Psoas muscle (tissue), 8 donors: Measurements from ENCODE around the gene INSR. TPM values are rescaled to one million over a fixed set of nuclear protein-coding genes. Genes with fewer than 3 reads are reported as not detected.

ENCODE experiments used
- ATAC-seq, 4 donors: fragments of 200-7000 bp; cut with Tn5 transposase; one replicate each; pipeline ENCODE4 v1.9.1; 2020; ENCODE audit warnings: moderate library complexity in 3 of 4, mild to moderate bottlenecking in 2 of 4
- DNase-seq, 2 donors: peaks; one replicate each; pipeline ENCODE4 v3.0.0-alpha.2; 2020
- H3K27ac ChIP-seq: fragments of 200-600 bp; one replicate; pipeline ENCODE4 v1.8.0; 2022
- H3K27me3 ChIP-seq, 3 donors: fragments of 200-600 bp in 1 of 3; one replicate each; pipeline versions ENCODE4 v1.6.1 to v1.8.0; 2013 to 2022; ENCODE audit warnings: low read length in 2 of 3, mild to moderate bottlenecking in 2 of 3, moderate library complexity in 1 of 3; ENCODE audit not compliant: insufficient read depth in 3 of 3
- H3K36me3 ChIP-seq, 2 donors: fragments of 200-600 bp in 1 of 2; one replicate each; pipeline versions ENCODE4 v1.6.1 to v1.8.0; 2013 to 2022; ENCODE audit warnings: low read depth in 1 of 2, mild to moderate bottlenecking in 1 of 2, moderate library complexity in 1 of 2; ENCODE audit not compliant: insufficient read depth in 1 of 2
- H3K4me1 ChIP-seq: fragments of 200-600 bp; one replicate; pipeline ENCODE4 v1.8.0; 2022
- H3K4me3 ChIP-seq: fragments of 200-600 bp; one replicate; pipeline ENCODE4 v1.8.0; 2022; ENCODE audit warnings: mild to moderate bottlenecking
- H3K9me3 ChIP-seq: fragments of 200-600 bp; one replicate; pipeline ENCODE4 v1.8.0; 2022
- WGBS, 3 donors: extraction: QIAGEN DNeasy Blood & Tissue Kit; methylation state at CpG; one replicate each; pipeline versions ENCODE4 v1.1.6 to v1.1.7; 2013; 5-methylcytosine and 5-hydroxymethylcytosine counted together
- intact Hi-C, 2 donors: fragments of 100-400 bp; cut with DNase I; formaldehyde crosslinking; loops; one replicate each; pipeline versions ENCODE4 v1.11.0 to v1.14.2; 2022
- polyA plus RNA-seq, 3 donors: library from polyadenylated mRNA; stranded (reverse); fragments of 200-250 nt; gene quantifications; one replicate each; pipeline ENCODE4 v1.2.3, GENCODE V29; 2013
- total RNA-seq, 4 donors: library from RNA; stranded (reverse); fragmentation: NEBNext Ultra II Directional in 2 of 4; extraction: Animal tissue kit (Norgen Biotek cat#: 25700) in 2 of 4; gene quantifications; one replicate each; pipeline versions ENCODE4 v1.2.1 to v1.2.4, GENCODE V29; 2021 to 2023
- TF ChIP-seq, protein P1 (sequence below): fragments of 200-600 bp; IDR thresholded peaks from one replicate; pipeline ENCODE4 v1.8.0; 2022; ENCODE audit warnings: antibody characterized with exemption
- donor health status: healthy with polysubstance abuse.
- donor health status: DM: no; HTN: no; CAD: no; lungs with moderate emphysema.
- donor health status: Bipolar disorder and iron deficiency.
- donor health status: healthy.
- donor health status: DM: yes; HTN: yes; CAD: no.
- donor health status: DM: no; HTN: no; CAD: no.
- donor health status: DM: no; HTN: no; CAD: no.
- donor health status: DM: yes; HTN: yes; CAD: no.

The INSR gene
- total and polyA plus RNA-seq, 7 donors = 3.7 to 95.1 (median 48.5) TPM

DNA sequence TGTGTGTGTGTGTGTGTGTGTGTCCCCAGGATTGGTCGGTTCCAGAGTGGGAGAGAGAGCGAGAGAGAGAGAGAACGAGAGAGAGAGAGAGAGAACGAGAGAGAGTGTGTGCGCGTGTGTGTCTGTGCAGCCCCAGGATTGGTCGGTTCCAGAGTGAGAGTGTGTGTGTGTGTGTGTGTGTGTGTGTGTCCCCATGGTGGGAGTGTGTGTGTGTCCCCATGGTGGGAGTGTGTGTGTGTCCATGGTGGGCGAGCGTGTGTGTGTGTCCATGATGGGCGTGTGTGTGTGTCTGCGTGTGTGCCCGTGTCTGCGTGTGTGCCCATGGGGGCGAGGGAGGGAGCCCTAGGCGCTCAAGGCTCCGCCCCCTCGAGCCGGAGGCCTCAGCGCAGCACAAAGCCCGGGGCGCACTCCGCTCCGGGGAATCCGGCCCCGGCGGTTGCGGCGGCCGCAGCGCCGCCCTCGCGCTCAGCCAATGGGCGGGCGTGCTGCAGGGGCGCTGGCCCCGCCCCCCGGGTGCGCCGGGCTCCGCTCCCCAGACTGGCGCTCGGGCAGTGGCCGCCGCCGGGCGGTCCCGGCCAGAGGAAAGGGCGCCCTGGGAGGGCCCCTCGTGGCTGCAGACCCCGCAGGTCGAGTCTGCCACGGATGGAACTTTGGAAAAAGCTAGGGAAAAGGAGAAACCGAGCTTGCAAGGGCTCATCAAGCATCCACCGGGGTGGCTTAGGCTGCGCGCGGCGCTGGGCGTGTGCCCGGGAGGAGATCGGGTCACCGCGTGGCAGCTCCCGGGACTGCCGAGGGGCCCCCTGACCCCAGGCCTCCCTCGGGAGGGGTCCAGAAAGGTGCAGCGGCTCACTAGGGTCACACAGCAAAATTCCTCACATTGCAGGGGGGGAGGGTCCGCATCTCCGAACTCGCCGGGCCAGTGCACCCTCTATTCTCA is 96.2 kb downstream of the INSR start:
- TF ChIP-seq, protein P1, sequence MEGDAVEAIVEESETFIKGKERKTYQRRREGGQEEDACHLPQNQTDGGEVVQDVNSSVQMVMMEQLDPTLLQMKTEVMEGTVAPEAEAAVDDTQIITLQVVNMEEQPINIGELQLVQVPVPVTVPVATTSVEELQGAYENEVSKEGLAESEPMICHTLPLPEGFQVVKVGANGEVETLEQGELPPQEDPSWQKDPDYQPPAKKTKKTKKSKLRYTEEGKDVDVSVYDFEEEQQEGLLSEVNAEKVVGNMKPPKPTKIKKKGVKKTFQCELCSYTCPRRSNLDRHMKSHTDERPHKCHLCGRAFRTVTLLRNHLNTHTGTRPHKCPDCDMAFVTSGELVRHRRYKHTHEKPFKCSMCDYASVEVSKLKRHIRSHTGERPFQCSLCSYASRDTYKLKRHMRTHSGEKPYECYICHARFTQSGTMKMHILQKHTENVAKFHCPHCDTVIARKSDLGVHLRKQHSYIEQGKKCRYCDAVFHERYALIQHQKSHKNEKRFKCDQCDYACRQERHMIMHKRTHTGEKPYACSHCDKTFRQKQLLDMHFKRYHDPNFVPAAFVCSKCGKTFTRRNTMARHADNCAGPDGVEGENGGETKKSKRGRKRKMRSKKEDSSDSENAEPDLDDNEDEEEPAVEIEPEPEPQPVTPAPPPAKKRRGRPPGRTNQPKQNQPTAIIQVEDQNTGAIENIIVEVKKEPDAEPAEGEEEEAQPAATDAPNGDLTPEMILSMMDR = peak; percentile 35
- Histone ChIP-seq H3K27me3 (no peaks in the 10 kb centered on the region), H3K36me3 (no peaks in the 10 kb centered on the region), H3K4me1 (peaks cover 16% of the 10 kb centered on the region), H3K4me3 (peak overlapping the region; percentile 76), H3K9me3 (no peaks in the 10 kb centered on the region), H3K27ac (peak overlapping the region; percentile 86)
- intact Hi-C loops = loop anchor here (1.0 to 5.0 kb wide), 3 partner anchors 41 to 97 kb away; partner anchors contain the start of gene INSR (in 1 of the 2)
- 1% methylated on average over 32 to 72 of the region's 72 CpGs for WGBS, 3 donors
- DNase-seq (peak; percentile 94 to 97), ATAC-seq (peak; percentile 89 to 95 (median 91))

GRCh38 chr19:7197119-7197759 is 97.0 kb downstream of the INSR start:
- TF ChIP-seq, protein P1 = no peak
- 1 to 2% (median 1%) methylated on average over 27 of the region's 27 CpGs for WGBS, 3 donors
- H3K27ac ChIP-seq = peak overlapping the region; percentile 86
- peak; percentile 81 to 84 (median 82) for ATAC-seq
- H3K36me3 ChIP-seq = no peaks in the 10 kb centered on the region
- DNase-seq = peak; percentile 93 to 97
- intact Hi-C loops = loop anchor here (5.0 kb wide), 1 partner anchor 40 kb away; no protein-coding TSS in a partner anchor
- no peaks in the 10 kb centered on the region for H3K9me3 ChIP-seq
- peaks cover 18% of the 10 kb centered on the region for H3K4me1 ChIP-seq
- H3K4me3 ChIP-seq = peak overlapping the region; percentile 76
- H3K27me3 ChIP-seq = no peaks in the 10 kb centered on the region

DNA sequence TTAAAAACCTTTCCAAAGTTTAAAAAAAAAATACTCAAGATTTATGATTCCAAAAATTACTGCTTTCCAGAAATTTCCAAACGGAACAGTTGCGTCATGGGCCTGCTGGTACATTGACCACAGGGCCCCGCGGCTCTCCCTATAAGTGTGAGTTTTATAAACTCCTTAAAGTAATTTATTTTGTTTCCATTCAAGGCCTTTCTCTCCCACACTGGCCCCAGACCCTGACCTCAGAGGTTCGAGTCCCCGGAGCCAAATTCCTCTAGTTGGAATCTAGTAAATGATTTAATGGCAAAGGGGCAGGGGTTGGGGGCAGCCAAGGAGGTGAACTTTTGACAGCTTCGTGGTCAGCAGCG is 97.5 kb downstream of the INSR start:
- H3K27me3 ChIP-seq = no peaks in the 10 kb centered on the region
- WGBS, 3 donors = 31 to 44% (median 32%) methylated on average over 8 of the region's 8 CpGs
- H3K4me1 ChIP-seq = peaks cover 23% of the 10 kb centered on the region
- no peaks in the 10 kb centered on the region for H3K9me3 ChIP-seq
- peak; percentile 42 to 68 for DNase-seq
- H3K4me3 ChIP-seq = peak overlapping the region; percentile 76
- TF ChIP-seq, protein P1 = no peak
- no peaks in the 10 kb centered on the region for H3K36me3 ChIP-seq
- intact Hi-C loops = loop anchor here (5.0 kb wide), 1 partner anchor 39 kb away; no protein-coding TSS in a partner anchor
- H3K27ac ChIP-seq = peak overlapping the region; percentile 86
- no peak for ATAC-seq

- ATAC-seq (no peak), DNase-seq (no peak)
- Histone ChIP-seq H3K27ac (no peak overlapping the region), H3K4me3 (no peak overlapping the region), H3K4me1 (peaks cover 28% of the 10 kb centered on the region), H3K9me3 (no peaks in the 10 kb centered on the region), H3K27me3 (no peaks in the 10 kb centered on the region), H3K36me3 (no peaks in the 10 kb centered on the region)
- 85 to 92% (median 90%) methylated on average over 5 of the region's 5 CpGs for WGBS, 3 donors
- TF ChIP-seq, protein P1 = no peak
- intact Hi-C loops = loop anchor here (5.0 kb wide), 1 partner anchor 38 kb away; no protein-coding TSS in a partner anchor
Observed at GRCh38 chr19:7195046-7195445, 99.2 kb downstream of the INSR start.
